GM18519 (cell line): Measurements from ENCODE around the gene RGPD6.
A peak's percentile ranks its signal among the peaks of the same experiment; 100 is the strongest.
"Not testable (repeated sequence)": the region's sequence is repeated elsewhere in the genome, so short reads cannot be mapped to it uniquely, and the experiment has no call there.

Experiments used
- ATAC-seq: cut with Tn5 transposase; IDR thresholded peaks from one replicate; pipeline ENCODE4 v1.9.1; 2021; ENCODE audit warnings: mild to moderate bottlenecking, moderate library complexity; ENCODE audit not compliant: unreplicated experiment, low FRiP score

The RGPD6 gene

GRCh38 chr2:110482697-110483096 lies 94.3 kb downstream of the RGPD6 start:
- not testable (repeated sequence) for ATAC-seq

DNA sequence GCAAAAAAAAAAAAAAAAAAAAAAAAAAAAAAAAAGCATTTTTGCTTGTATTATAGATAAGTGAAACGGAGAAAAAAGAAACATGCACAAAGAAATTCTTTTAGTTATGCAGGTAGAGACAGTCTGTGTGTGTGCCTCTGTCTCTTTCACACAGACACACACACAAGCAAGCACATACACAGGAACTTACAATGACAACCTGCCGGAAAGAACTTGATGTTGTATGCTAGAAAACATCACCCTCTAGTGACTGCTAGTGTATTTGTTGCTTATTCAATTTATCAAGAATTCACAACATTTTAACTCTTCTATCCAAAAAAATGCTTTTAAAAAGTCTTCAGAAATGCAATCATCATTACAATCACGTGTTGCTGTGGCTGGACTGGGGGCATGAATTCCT lies 95.8 kb downstream of the RGPD6 start:
- not testable (repeated sequence) for ATAC-seq

- ATAC-seq: not testable (repeated sequence)
These were observed 96.9 kb downstream of the RGPD6 start for GRCh38 chr2:110480084-110480483.

- ATAC-seq: not testable (repeated sequence)
These were observed 99.7 kb downstream of the RGPD6 start for GRCh38 chr2:110477370-110477769.

- ATAC-seq: not testable (repeated sequence)
These were observed 100.1 kb downstream of the RGPD6 start for GRCh38 chr2:110476952-110477351.

GRCh38 chr2:110475627-110476359 lies 101.2 kb downstream of the RGPD6 start:
- ATAC-seq: not testable (repeated sequence)

DNA sequence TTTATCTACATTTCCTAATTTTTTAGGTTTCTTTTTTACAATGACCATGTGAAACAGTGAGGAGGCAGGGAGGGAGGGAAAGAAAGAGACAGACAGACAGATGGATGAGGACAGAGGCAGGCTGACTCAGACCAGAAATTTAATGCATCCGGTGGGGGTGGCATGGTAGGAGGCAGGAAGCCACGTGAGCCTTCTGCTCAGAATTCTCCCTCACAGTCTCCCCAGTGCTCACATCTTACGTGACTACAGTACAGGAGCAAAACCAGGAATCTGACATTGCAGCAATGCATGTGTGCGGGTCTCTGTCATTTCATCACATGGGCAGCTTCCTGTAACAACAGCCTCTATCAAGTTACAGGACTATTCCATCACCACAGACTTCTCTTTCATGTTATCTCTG lies 102.1 kb downstream of the RGPD6 start:
- peak; percentile 94 for ATAC-seq

DNA sequence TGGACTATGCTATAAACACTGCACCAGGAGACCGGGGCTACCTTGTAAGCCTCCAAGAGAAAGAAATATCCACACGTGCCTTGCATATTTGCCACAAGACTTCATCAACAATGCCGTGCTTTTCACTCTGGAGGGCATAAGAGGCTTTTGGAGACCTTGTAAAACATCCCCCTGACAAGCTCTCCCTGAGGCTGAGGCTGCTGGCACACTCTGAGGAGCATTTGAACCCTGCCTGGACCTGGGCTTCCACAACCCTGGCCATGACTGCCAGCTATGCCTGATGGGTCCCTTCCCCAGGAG lies 104.0 kb downstream of the RGPD6 start:
- ATAC-seq: not testable (repeated sequence)

DNA sequence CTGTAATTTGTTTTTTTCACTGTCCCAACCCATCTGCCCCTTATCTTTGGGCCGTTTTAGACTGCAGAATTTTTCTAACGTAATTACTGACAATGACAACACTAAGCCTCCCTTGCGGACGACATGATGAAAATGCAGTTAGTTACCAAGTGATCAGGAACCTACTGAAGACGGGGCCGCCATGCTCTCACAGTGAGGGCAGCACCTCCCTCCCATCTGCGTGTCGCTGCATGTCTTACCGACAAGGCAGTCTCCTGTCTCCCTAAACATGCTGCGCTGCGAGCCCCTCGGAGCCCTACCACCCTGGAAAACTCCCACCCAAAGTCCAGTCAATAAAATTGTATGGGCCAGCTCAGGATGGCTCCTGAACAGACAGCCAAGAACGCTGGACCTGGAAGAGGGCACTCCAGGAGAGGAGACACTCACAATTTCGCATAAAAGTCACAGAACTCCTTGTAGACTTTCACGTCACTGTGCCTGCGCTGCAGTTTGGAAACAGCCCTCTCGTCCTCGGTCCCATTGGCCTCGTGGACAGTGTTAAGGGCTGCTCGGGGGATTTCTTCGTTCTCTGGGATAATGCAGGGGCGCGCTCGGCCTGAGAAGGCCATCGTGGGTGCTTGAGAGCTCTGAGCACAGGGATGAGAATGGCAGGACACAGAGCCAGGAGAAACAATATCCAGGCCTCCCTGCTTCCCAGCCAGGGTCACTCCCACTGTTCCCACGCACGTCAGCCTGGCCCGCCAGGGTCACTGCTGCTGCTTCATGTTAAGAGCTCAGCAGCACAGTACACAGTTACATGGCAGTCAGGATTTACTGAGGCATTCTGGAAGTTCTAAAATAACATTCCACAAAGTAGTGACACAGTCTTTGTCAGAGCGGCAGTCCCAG lies 104.6 kb downstream of the RGPD6 start, which contains the start of gene LIMS4:
TSS of gene LIMS4 (minus strand) at position 646 of the 888 bp plus-strand sequence. CDS start at position 608, 38 bp downstream.
- ATAC-seq: not testable (repeated sequence)

GRCh38 chr2:110468921-110469320 lies 108.1 kb downstream of the RGPD6 start:
- not testable (repeated sequence) for ATAC-seq

GRCh38 chr2:110465312-110465711 lies 111.7 kb downstream of the RGPD6 start:
- peak; percentile 72 for ATAC-seq
